Neuronal stem cell (in vitro differentiated cells): ENCODE data around the gene CD58.
A peak's percentile ranks its signal among the peaks of the same experiment; 100 is the strongest.
"Not testable (repeated sequence)": the region's sequence is repeated elsewhere in the genome, so short reads cannot be mapped to it uniquely, and the experiment has no call there.

ENCODE experiments used
- DNase-seq: peaks from one replicate; pipeline ENCODE4 v3.0.0-alpha.2; 2013; ENCODE audit warnings: low spot score
- H2AFZ ChIP-seq: one replicate; pipeline ENCODE4 v1.6.1; 2013; ENCODE audit warnings: mild to moderate bottlenecking, low read length, inconsistent platforms
- H2AK5ac ChIP-seq: 2 replicates; pipeline ENCODE4 v1.6.1; 2013; ENCODE audit warnings: low read depth, mild to moderate bottlenecking, inconsistent platforms, low read length, moderate library complexity, mixed read lengths
- H2BK120ac ChIP-seq: 2 replicates; pipeline ENCODE4 v1.6.1; 2013; ENCODE audit warnings: low read depth, mild to moderate bottlenecking, inconsistent platforms, low read length, moderate library complexity, mixed read lengths
- H2BK12ac ChIP-seq: one replicate; pipeline ENCODE4 v1.6.1; 2013; ENCODE audit warnings: low read length, inconsistent platforms
- H2BK15ac ChIP-seq: 2 replicates; pipeline ENCODE4 v1.6.1; 2013; ENCODE audit warnings: mild to moderate bottlenecking, low read length, inconsistent platforms, mixed read lengths
- H2BK5ac ChIP-seq: one replicate; pipeline ENCODE4 v1.6.1; 2013; ENCODE audit warnings: inconsistent platforms, mild to moderate bottlenecking, low read length, moderate library complexity
- H3K14ac ChIP-seq: one replicate; pipeline ENCODE4 v1.6.1; 2013; ENCODE audit warnings: low read length, inconsistent platforms
- H3K18ac ChIP-seq: 2 replicates; pipeline ENCODE4 v1.6.1; 2013; ENCODE audit warnings: low read length, inconsistent platforms
- H3K23ac ChIP-seq: 2 replicates; pipeline ENCODE4 v1.6.1; 2013; ENCODE audit warnings: low read depth, mild to moderate bottlenecking, mixed read lengths, low read length, inconsistent platforms; ENCODE audit not compliant: poor library complexity
- H3K27ac ChIP-seq: replicated peaks from 3 replicates; pipeline ENCODE4 v1.5.1; 2013; ENCODE audit warnings: low read length, inconsistent platforms
- H3K27me3 ChIP-seq, 3 experiments: 2 replicates each; pipeline ENCODE4 v1.6.1; 2013; ENCODE audit warnings: low read length in 3 of 3, mild to moderate bottlenecking in 2 of 3, inconsistent platforms in 1 of 3, low read depth in 1 of 3, mixed read lengths in 1 of 3, moderate library complexity in 1 of 3; ENCODE audit not compliant: control insufficient read depth in 3 of 3, insufficient read depth in 3 of 3
- H3K36me3 ChIP-seq, 2 donors: replicated peaks in 1 of 2; 2 replicates each; pipeline ENCODE4 v1.6.1; 2013; ENCODE audit warnings: low read length in 2 of 2; ENCODE audit not compliant: control insufficient read depth in 2 of 2, insufficient read depth in 2 of 2
- H3K4ac ChIP-seq: 2 replicates; pipeline ENCODE4 v1.6.1; 2013; ENCODE audit warnings: inconsistent platforms, mild to moderate bottlenecking, low read length, moderate library complexity
- H3K4me1 ChIP-seq, 2 donors: 1 replicate in 1 of 2; 2 replicates in 1 of 2; pipeline ENCODE4 v1.6.1; 2013; ENCODE audit warnings: low read length in 2 of 2, low read depth in 1 of 2; ENCODE audit not compliant: control insufficient read depth in 2 of 2, insufficient read depth in 1 of 2
- H3K4me2 ChIP-seq: one replicate; pipeline ENCODE4 v1.6.1; 2013; ENCODE audit warnings: mild to moderate bottlenecking, low read length, inconsistent platforms; ENCODE audit not compliant: insufficient read depth, poor library complexity, severe bottlenecking
- H3K4me3 ChIP-seq, 2 donors: 2 replicates each; pipeline ENCODE4 v1.5.1; 2013; ENCODE audit warnings: low read length in 2 of 2, mild to moderate bottlenecking in 2 of 2, inconsistent platforms in 1 of 2, moderate library complexity in 1 of 2
- H3K79me1 ChIP-seq: one replicate; pipeline ENCODE4 v1.6.1; 2013; ENCODE audit warnings: low read depth, mild to moderate bottlenecking, inconsistent platforms, low read length, moderate library complexity
- H3K9ac ChIP-seq: one replicate; pipeline ENCODE4 v1.6.1; 2013; ENCODE audit warnings: mild to moderate bottlenecking, low read depth, low read length, inconsistent platforms; ENCODE audit not compliant: poor library complexity
- H3K9me3 ChIP-seq, 2 donors: replicated peaks in 1 of 2; 2 replicates each; pipeline versions ENCODE3 to v1.6.1; 2013; ENCODE audit warnings: low read length in 2 of 2, mild to moderate bottlenecking in 2 of 2, inconsistent platforms in 1 of 2, low read depth in 1 of 2, mixed read lengths in 1 of 2, moderate library complexity in 1 of 2; ENCODE audit not compliant: control insufficient read depth in 2 of 2, insufficient read depth in 1 of 2
- H4K8ac ChIP-seq: one replicate; pipeline ENCODE4 v1.6.1; 2013; ENCODE audit warnings: low read depth, mild to moderate bottlenecking, inconsistent platforms, low read length, moderate library complexity
- H4K91ac ChIP-seq: one replicate; pipeline ENCODE4 v1.6.1; 2013; ENCODE audit warnings: low read length, low read depth, mild to moderate bottlenecking, inconsistent platforms; ENCODE audit not compliant: poor library complexity
- WGBS, 2 donors: extraction: QIAGEN DNeasy Blood & Tissue Kit; methylation state at CpG; one replicate each; pipeline ENCODE4 v1.1.7; 2013; ENCODE audit warnings: missing lambda C conversion rate in 2 of 2, mixed read lengths in 1 of 2; ENCODE audit not compliant: insufficient read length in 2 of 2, insufficient replicate concordance in 1 of 2; ENCODE audit errors: extremely low coverage in 2 of 2; 5-methylcytosine and 5-hydroxymethylcytosine counted together

The CD58 gene

DNA sequence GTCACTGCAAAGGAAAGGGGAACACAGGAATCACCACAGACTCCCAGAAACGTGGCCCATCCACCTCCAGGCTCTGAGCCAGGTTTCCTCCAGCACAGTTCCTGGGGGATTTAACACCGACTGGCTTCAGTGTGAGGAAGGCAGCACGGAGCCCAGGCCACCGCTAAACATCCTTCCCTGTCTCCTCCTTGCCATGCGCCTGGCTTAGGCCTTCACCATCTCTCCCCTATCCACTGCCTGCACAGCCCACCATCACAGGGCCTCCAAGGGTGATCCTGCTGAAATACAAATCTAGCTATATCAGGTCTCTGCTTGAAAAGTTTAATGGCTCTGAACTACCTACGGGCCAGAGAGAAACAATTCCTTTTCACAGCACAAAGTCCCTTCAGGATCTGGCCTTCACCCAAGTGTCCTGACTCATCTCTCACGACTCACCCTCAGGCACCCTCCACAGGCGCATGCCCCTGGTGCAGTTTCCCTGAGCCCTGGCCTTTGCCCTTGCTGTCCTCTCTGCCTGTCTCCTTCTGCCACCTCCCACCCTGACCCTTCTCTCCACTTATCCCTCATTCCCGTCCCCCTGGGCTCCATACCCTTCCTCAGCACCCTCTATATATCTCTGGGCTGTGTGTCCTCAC lies 18.4 kb upstream of the CD58 start:
- H2BK15ac ChIP-seq, H3K9ac ChIP-seq, H3K27me3 ChIP-seq, H3K9me3 ChIP-seq, H3K18ac ChIP-seq, H3K27ac ChIP-seq, H3K79me1 ChIP-seq, H3K14ac ChIP-seq, H3K4me2 ChIP-seq, H4K91ac ChIP-seq, H4K8ac ChIP-seq, H3K36me3 ChIP-seq, H2AFZ ChIP-seq, H3K4me3 ChIP-seq, H3K4ac ChIP-seq, H2AK5ac ChIP-seq, H2BK12ac ChIP-seq, H2BK5ac ChIP-seq, H3K23ac ChIP-seq, H2BK120ac ChIP-seq, DNase-seq: not testable (repeated sequence)
- WGBS, 2 donors: no CpG with 5 or more reads among the region's 9 CpGs
- H3K4me1 ChIP-seq: peaks cover 6 to 18% of the 10 kb centered on the region in 2 donors

DNA sequence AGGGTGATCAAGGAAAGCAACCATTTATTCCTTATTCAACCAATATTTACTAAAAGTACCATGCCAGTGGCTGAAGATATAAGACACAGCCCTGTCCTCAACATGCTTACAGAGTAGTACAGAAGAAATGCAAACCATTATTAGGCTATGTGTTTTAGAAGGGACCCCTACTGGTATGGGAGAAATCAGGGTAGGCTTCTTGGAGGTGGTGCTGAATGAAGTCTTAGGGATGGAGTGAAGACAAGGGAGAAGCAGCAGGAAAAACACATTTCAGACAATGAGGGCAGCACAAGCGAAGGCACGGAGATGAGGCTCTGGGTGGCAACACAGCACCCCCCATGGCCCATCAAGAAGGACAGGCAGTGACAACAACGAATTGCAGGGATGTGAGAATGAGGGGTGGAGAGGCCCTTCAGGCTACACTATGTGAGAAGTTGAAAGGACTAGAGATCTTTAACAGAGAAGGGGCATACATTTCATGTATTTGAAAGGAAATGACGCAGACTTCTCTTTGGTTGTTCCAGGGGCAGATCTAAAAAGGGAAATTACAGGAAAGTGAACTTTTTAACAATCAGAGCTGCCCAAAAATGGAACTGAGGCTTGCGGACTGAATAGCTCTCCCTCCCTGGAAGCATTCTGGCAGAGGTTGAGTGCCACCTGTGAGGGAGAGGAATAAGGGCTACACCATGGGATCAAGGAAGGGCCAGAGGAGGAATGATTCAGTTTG lies 16.8 kb upstream of the CD58 start:
- Histone ChIP-seq H3K79me1 (no peaks in the 10 kb centered on the region), H4K8ac (no peak overlapping the region), H3K9me3 (peaks cover 0 to 2% of the 10 kb centered on the region in 2 donors), H3K18ac (no peak overlapping the region), H3K4me2 (no peak overlapping the region), H3K14ac (no peak overlapping the region), H4K91ac (no peak overlapping the region), H3K36me3 (peaks cover 0 to 2% of the 10 kb centered on the region in 2 donors), H2BK15ac (no peak overlapping the region), H2AK5ac (no peak overlapping the region), H3K23ac (no peak overlapping the region), H2BK5ac (no peak overlapping the region), H3K27me3 (no peaks in the 10 kb centered on the region), H3K27ac (no peak overlapping the region), H2AFZ (no peak overlapping the region), H3K4me1 (peaks cover 8 to 19% of the 10 kb centered on the region in 2 donors), H3K4me3 (no peak overlapping the region), H3K9ac (no peak overlapping the region), H2BK12ac (no peak overlapping the region), H3K4ac (no peak overlapping the region), H2BK120ac (no peak overlapping the region)
- DNase-seq: no peak
- WGBS, 2 donors: no CpG with 5 or more reads among the region's 5 CpGs

DNA sequence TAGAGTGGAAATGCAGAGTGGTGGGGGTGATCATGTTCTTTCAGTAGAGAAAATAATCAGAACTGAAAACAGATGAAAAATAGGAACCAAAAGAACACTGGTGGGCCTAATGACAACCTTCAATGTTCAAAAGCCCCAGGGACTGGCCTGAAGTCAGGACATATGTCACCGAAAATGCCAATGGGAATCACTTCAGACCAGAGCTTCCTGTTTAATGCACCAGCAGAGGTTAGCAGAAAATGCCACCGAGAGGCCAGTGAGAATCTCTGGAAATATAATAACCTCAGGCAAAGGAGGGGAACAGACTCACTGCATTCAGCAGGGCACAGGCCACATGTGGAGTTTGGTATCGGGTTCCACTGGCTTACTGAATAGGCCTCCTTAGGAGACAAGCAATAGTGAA lies 15.9 kb upstream of the CD58 start:
- no peaks in the 10 kb centered on the region for H3K79me1 ChIP-seq
- H3K9ac ChIP-seq: no peak overlapping the region
- no peaks in the 10 kb centered on the region for H3K27me3 ChIP-seq
- no peak for DNase-seq
- no peak overlapping the region for H3K4ac ChIP-seq
- WGBS, 2 donors: no CpG with 5 or more reads among the region's 3 CpGs
- H2BK5ac ChIP-seq: no peak overlapping the region
- H4K8ac ChIP-seq: no peak overlapping the region
- H3K4me2 ChIP-seq: no peak overlapping the region
- no peak overlapping the region for H2BK12ac ChIP-seq
- no peak overlapping the region for H3K4me3 ChIP-seq
- no peak overlapping the region for H4K91ac ChIP-seq
- peaks cover 0 to 2% of the 10 kb centered on the region in 2 donors for H3K9me3 ChIP-seq
- H2BK15ac ChIP-seq: no peak overlapping the region
- H3K27ac ChIP-seq: no peak overlapping the region
- H2BK120ac ChIP-seq: no peak overlapping the region
- no peak overlapping the region for H3K23ac ChIP-seq
- no peak overlapping the region for H3K18ac ChIP-seq
- peaks cover 0 to 2% of the 10 kb centered on the region in 2 donors for H3K36me3 ChIP-seq
- no peak overlapping the region for H3K14ac ChIP-seq
- no peak overlapping the region for H2AK5ac ChIP-seq
- H2AFZ ChIP-seq: peak overlapping the region; percentile 31
- H3K4me1 ChIP-seq: peaks cover 10 to 14% of the 10 kb centered on the region in 2 donors

DNA sequence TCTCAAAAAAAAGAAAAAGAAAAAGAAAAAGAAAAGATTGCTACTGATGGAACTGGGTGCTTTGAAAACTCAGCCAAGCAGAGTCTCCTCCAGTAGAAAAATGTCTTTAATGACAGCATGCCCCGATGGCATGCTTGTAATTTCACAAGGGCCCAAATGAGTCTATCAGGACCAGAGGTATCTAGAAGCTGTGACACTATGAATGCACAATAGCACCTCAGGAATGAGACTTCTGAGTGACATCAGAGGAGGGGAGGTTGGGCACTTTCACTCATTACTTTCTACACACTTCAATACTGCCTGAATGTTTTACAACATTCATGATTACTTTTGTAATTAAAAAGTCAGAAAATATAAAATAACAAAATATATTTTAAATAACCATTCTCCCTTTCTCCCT lies 15.1 kb upstream of the CD58 start:
- peaks cover 0 to 2% of the 10 kb centered on the region in 2 donors for H3K9me3 ChIP-seq
- no peak overlapping the region for H3K23ac ChIP-seq
- no peak overlapping the region for H4K91ac ChIP-seq
- H3K4me1 ChIP-seq: peaks cover 10 to 13% of the 10 kb centered on the region in 2 donors
- no peaks in the 10 kb centered on the region for H3K27me3 ChIP-seq
- no peak overlapping the region for H2BK120ac ChIP-seq
- H3K79me1 ChIP-seq: no peaks in the 10 kb centered on the region
- H2BK12ac ChIP-seq: no peak overlapping the region
- H2BK15ac ChIP-seq: no peak overlapping the region
- H3K4me3 ChIP-seq: no peak overlapping the region
- H3K14ac ChIP-seq: no peak overlapping the region
- H2AFZ ChIP-seq: no peak overlapping the region
- no peak overlapping the region for H3K4ac ChIP-seq
- H3K27ac ChIP-seq: no peak overlapping the region
- no peak for DNase-seq
- WGBS, 2 donors: no CpG with 5 or more reads among the region's 1 CpG
- no peak overlapping the region for H2AK5ac ChIP-seq
- no peak overlapping the region for H3K18ac ChIP-seq
- H4K8ac ChIP-seq: no peak overlapping the region
- no peak overlapping the region for H2BK5ac ChIP-seq
- H3K4me2 ChIP-seq: no peak overlapping the region
- peaks cover 0 to 2% of the 10 kb centered on the region in 2 donors for H3K36me3 ChIP-seq
- no peak overlapping the region for H3K9ac ChIP-seq
